ENCODE results near the gene CSNK2A3. TPM values are rescaled to one million over a fixed set of nuclear protein-coding genes. Genes with fewer than 3 reads are reported as not detected.

The CSNK2A3 gene
- total RNA-seq, 1 experiment from 2014 or later, result 1.7 TPM

DNA sequence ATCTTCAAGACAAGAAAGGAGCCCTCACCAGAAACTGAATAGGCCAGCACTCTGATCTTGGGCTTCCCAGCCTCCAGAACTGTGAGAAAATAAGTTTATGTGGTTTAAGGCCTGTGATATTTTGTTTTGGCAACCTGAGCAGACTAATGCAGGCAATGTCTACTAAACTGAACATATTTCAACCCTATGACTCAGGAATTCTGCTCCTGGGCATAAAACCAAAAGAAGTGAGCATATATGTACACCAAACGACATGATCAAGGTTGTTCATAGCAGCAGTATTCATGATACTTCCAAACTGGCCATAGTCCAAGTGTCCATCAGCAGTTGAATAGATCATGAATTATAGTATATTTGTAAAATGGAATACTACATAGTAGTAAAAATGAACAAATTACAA is 29.0 kb downstream of the CSNK2A3 start:
- no peak overlapping the region for H2BK5ac ChIP-seq (ENCODE audit: insufficient read length, low read length)
- H4K91ac ChIP-seq (ENCODE audit: insufficient read length, low read depth, low read length), result no peak overlapping the region
- no peak for DNase-seq
- H3K4me3 Mint-ChIP-seq, result no peak overlapping the region
- no peak overlapping the region for H2AFZ ChIP-seq (ENCODE audit: low read length)
- no peak overlapping the region for H4K5ac ChIP-seq (ENCODE audit: insufficient read length, low read depth, low read length)
- no peak overlapping the region for H3K27ac Mint-ChIP-seq
- no peak overlapping the region for H2BK20ac ChIP-seq (ENCODE audit: low read depth, low read length, poor library complexity, severe bottlenecking)
- H2BK12ac ChIP-seq (ENCODE audit: insufficient read length, low read depth, low read length), result no peak overlapping the region
- H3K4ac ChIP-seq (ENCODE audit: low read depth, low read length), result no peak overlapping the region
- H3K23me2 ChIP-seq (ENCODE audit: insufficient read length, low read depth, low read length, poor library complexity, severe bottlenecking), result no peaks in the 10 kb centered on the region
- no peaks in the 10 kb centered on the region for H3K27me3 ChIP-seq (ENCODE audit: insufficient read depth, low read length)
- no peaks in the 10 kb centered on the region for H3K4me1 Mint-ChIP-seq
- H3K9me3 Mint-ChIP-seq, result no peaks in the 10 kb centered on the region
- no peak overlapping the region for H4K8ac ChIP-seq (replicated peaks; ENCODE audit: insufficient read length, low read depth, low read length)
- H3K36me3 Mint-ChIP-seq (ENCODE audit: insufficient read depth in 1 of 3, low read depth in 3 of 3), result peaks cover 0 to 10% (median 2%) of the 10 kb centered on the region in 3 experiments; a peak in 5 of 7 replicates
- H2BK15ac ChIP-seq (ENCODE audit: low read depth, low read length), result no peak overlapping the region
- no peak overlapping the region for H3K4me2 ChIP-seq (ENCODE audit: insufficient read depth, insufficient read length, low read length)
- no peaks in the 10 kb centered on the region for H4K20me1 ChIP-seq (ENCODE audit: control insufficient read depth, insufficient read depth, insufficient read length)
- H3K9ac ChIP-seq (ENCODE audit: extremely low read depth, insufficient read length, low read length), result no peak overlapping the region
- H2AK5ac ChIP-seq (ENCODE audit: insufficient read length, low read length), result no peak overlapping the region
- H3K23ac ChIP-seq (ENCODE audit: insufficient read length, low read depth, low read length), result no peak overlapping the region
- H3K27ac ChIP-seq (ENCODE audit: insufficient read length, low read depth, low read length), result no peak overlapping the region
- no peak overlapping the region for H3T11ph ChIP-seq (ENCODE audit: low read length)
- H3K4me1 ChIP-seq (ENCODE audit: insufficient read depth, low read length), result no peaks in the 10 kb centered on the region
- no peaks in the 10 kb centered on the region for H3K9me3 ChIP-seq (ENCODE audit: control insufficient read depth, low read depth, low read length)
- no peaks in the 10 kb centered on the region for H3K79me1 ChIP-seq (ENCODE audit: insufficient read depth, low read depth, low read length, poor library complexity, severe bottlenecking)
- H3K27me3 Mint-ChIP-seq (ENCODE audit: low read depth), result no peaks in the 10 kb centered on the region; the same call in 1 of the 2 replicates
- H2BK120ac ChIP-seq (ENCODE audit: low read depth, low read length, poor library complexity, severe bottlenecking), result no peak overlapping the region
- H3K56ac ChIP-seq (ENCODE audit: insufficient read length, low read depth, low read length), result no peak overlapping the region
- no CpG with 5 or more reads among the region's 1 CpG for WGBS (ENCODE audit: extremely low coverage, insufficient read length, low lambda C conversion rate)
- no peak overlapping the region for H3K14ac ChIP-seq (ENCODE audit: insufficient read depth, low read length)
- H3K18ac ChIP-seq (ENCODE audit: insufficient read length, low read depth, low read length), result no peak overlapping the region
- no peaks in the 10 kb centered on the region for H3K79me2 ChIP-seq (ENCODE audit: insufficient read depth, low read length)
- TF ChIP-seq, protein P1, sequence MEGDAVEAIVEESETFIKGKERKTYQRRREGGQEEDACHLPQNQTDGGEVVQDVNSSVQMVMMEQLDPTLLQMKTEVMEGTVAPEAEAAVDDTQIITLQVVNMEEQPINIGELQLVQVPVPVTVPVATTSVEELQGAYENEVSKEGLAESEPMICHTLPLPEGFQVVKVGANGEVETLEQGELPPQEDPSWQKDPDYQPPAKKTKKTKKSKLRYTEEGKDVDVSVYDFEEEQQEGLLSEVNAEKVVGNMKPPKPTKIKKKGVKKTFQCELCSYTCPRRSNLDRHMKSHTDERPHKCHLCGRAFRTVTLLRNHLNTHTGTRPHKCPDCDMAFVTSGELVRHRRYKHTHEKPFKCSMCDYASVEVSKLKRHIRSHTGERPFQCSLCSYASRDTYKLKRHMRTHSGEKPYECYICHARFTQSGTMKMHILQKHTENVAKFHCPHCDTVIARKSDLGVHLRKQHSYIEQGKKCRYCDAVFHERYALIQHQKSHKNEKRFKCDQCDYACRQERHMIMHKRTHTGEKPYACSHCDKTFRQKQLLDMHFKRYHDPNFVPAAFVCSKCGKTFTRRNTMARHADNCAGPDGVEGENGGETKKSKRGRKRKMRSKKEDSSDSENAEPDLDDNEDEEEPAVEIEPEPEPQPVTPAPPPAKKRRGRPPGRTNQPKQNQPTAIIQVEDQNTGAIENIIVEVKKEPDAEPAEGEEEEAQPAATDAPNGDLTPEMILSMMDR (conservative IDR thresholded peaks at IDR 0.05), result no peak

Data from H9 (cell line).